Natural killer cell (primary cell): ENCODE results near the gene TECTA. TPM values are rescaled to one million over a fixed set of nuclear protein-coding genes. Genes with fewer than 3 reads are reported as not detected.

Source experiments
- ATAC-seq, 3 donors: fragments of 150-1000 bp in 2 of 3; fragments of 200-7000 bp in 1 of 3; cut with Tn5 transposase; 1 replicate in 1 of 3; 2 replicates in 2 of 3; pipeline ENCODE4 v1.10.0; 2021; ENCODE audit warnings: mild to moderate bottlenecking in 2 of 3, moderate library complexity in 2 of 3
- DNase-seq, 2 donors: peaks; one replicate each; pipeline versions ENCODE4 v3.0.0 to v3.0.0-alpha.2; 2013 to 2021; ENCODE audit warnings: mixed read lengths in 1 of 2
- H3K27ac ChIP-seq: one replicate; pipeline ENCODE4 v1.5.1; 2013; ENCODE audit warnings: mild to moderate bottlenecking, low read length
- H3K27me3 ChIP-seq: one replicate; pipeline ENCODE4 v1.6.1; 2013; ENCODE audit warnings: low read length; ENCODE audit not compliant: control insufficient read depth, insufficient read depth
- H3K36me3 ChIP-seq: one replicate; pipeline ENCODE4 v1.6.1; 2013; ENCODE audit warnings: low read length; ENCODE audit not compliant: control insufficient read depth, insufficient read depth
- H3K4me1 ChIP-seq: one replicate; pipeline ENCODE4 v1.6.1; 2013; ENCODE audit warnings: low read length; ENCODE audit not compliant: control insufficient read depth, insufficient read depth
- H3K4me3 ChIP-seq: one replicate; pipeline ENCODE4 v1.5.1; 2013; ENCODE audit warnings: low read length
- H3K9me3 ChIP-seq: one replicate; pipeline ENCODE4 v1.6.1; 2013; ENCODE audit warnings: low read length; ENCODE audit not compliant: control insufficient read depth, insufficient read depth
- H3K27ac Mint-ChIP-seq, 2 donors: one replicate each; pipeline ENCODE4 v1.8.0; 2022; ENCODE audit warnings: mild to moderate bottlenecking in 2 of 2, mixed read lengths in 2 of 2, moderate library complexity in 1 of 2
- H3K27me3 Mint-ChIP-seq, 2 donors: one replicate each; pipeline ENCODE4 v1.8.0; 2022; ENCODE audit warnings: low read depth in 2 of 2, mixed read lengths in 2 of 2
- H3K36me3 Mint-ChIP-seq: one replicate; pipeline ENCODE4 v1.8.0; 2022; ENCODE audit warnings: mixed read lengths
- H3K4me1 Mint-ChIP-seq, 2 donors: one replicate each; pipeline ENCODE4 v1.8.0; 2022; ENCODE audit warnings: mixed read lengths in 2 of 2
- H3K4me3 Mint-ChIP-seq: one replicate; pipeline ENCODE4 v1.8.0; 2022; ENCODE audit warnings: mild to moderate bottlenecking, moderate library complexity, mixed read lengths
- H3K9me3 Mint-ChIP-seq, 2 donors: one replicate each; pipeline ENCODE4 v1.8.0; 2022; ENCODE audit warnings: mixed read lengths in 2 of 2
- CTCF ChIP-seq: fragments of 200-600 bp; IDR thresholded peaks from one replicate; pipeline ENCODE4 v1.8.0; 2022; ENCODE audit warnings: antibody characterized with exemption
- WGBS: methylation state at CpG from one replicate; pipeline ENCODE4 v1.1.7; 2013; ENCODE audit warnings: missing lambda C conversion rate; ENCODE audit not compliant: insufficient coverage; 5-methylcytosine and 5-hydroxymethylcytosine counted together
- intact Hi-C: fragments of 100-400 bp; cut with micrococcal nuclease; formaldehyde crosslinking; loops from one replicate; pipeline ENCODE4 v1.14.2; 2022
- total RNA-seq, 4 donors: library from RNA; stranded (reverse); fragments of 120-200 nt in 1 of 4; gene quantifications; one replicate each; pipeline versions ENCODE4 v1.2.3 to v1.2.4, GENCODE V29; 2013 to 2022

Gene TECTA
- total RNA-seq, 3 donors from 2014 or later (not counting 1 experiment from before 2014, with no cell fraction given) = 0.50 to 0.57 (median 0.56) TPM

DNA sequence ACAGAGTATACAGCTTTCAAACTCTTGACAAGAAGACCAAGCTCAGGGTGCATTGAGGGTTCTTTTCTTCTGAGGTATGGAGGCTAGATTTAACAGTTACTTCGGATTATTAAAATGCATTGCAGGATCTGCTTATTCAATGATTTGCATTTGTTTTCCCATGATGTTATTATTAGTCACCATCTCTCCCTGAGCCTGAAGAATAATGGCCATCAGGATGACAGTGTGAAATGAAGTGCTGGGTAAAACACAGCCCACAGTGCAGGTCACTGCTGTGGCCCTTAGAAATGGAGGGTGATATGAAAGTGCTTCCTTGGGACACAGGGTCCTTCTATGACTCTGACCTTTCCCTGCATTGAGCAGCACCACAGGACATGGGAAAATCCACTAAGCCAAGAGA lies 40.0 kb downstream of the TECTA start:
- no peak overlapping the region for H3K27ac Mint-ChIP-seq
- Histone ChIP-seq H3K27me3 (no peaks in the 10 kb centered on the region), H3K36me3 (no peaks in the 10 kb centered on the region), H3K4me1 (no peaks in the 10 kb centered on the region), H3K27ac (no peak overlapping the region), H3K9me3 (no peaks in the 10 kb centered on the region), H3K4me3 (no peak overlapping the region)
- DNase-seq (no peak), ATAC-seq (no peak)
- TF ChIP-seq CTCF = no peak
- H3K4me3 Mint-ChIP-seq = no peak overlapping the region
- WGBS = 83% methylated on average over 1 of the region's 1 CpG
- H3K4me1 Mint-ChIP-seq = no peaks in the 10 kb centered on the region
- peaks cover 0 to 5% of the 10 kb centered on the region in 2 donors for H3K27me3 Mint-ChIP-seq
- no peaks in the 10 kb centered on the region for H3K9me3 Mint-ChIP-seq
- intact Hi-C loops = no loop called here
- no peaks in the 10 kb centered on the region for H3K36me3 Mint-ChIP-seq

- DNase-seq (no peak), ATAC-seq (no peak)
- H3K27me3 Mint-ChIP-seq = peaks cover 0 to 5% of the 10 kb centered on the region in 2 donors
- no peaks in the 10 kb centered on the region for H3K4me1 ChIP-seq
- no peaks in the 10 kb centered on the region for H3K9me3 Mint-ChIP-seq
- TF ChIP-seq CTCF = no peak
- H3K27ac Mint-ChIP-seq = no peak overlapping the region
- H3K36me3 Mint-ChIP-seq = no peaks in the 10 kb centered on the region
- no peak overlapping the region for H3K4me3 ChIP-seq
- intact Hi-C loops = no loop called here
- no peak overlapping the region for H3K27ac ChIP-seq
- no peaks in the 10 kb centered on the region for H3K9me3 ChIP-seq
- H3K27me3 ChIP-seq = no peaks in the 10 kb centered on the region
- no peaks in the 10 kb centered on the region for H3K4me1 Mint-ChIP-seq
- H3K36me3 ChIP-seq = no peaks in the 10 kb centered on the region
- no peak overlapping the region for H3K4me3 Mint-ChIP-seq
- 90% methylated on average over 5 of the region's 5 CpGs for WGBS
Observed at GRCh38 chr11:121143921-121144320, 42.9 kb downstream of the TECTA start.

DNA sequence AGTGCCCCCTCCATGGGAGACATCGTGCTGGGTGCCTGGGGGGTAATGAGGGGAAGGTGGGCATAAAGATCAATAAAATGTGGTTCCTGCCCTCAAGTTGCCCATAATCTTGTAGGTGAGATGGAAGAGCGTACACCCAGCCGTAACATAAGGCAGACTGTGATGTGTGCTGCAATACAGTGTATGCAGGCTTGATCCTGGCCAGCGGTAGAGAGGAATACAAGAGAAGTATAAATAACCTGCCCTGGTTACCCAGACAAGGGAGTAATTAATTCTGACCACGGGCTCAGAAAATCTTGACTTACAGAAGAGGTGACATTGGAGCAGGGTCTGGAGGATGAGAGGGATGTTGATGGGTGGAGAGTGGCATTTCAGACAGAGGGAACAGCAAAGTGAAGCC lies 43.7 kb downstream of the TECTA start:
- Mint-ChIP-seq H3K4me1 (no peaks in the 10 kb centered on the region), H3K36me3 (no peaks in the 10 kb centered on the region), H3K4me3 (no peak overlapping the region), H3K27ac (no peak overlapping the region), H3K27me3 (peaks cover 0 to 5% of the 10 kb centered on the region in 2 donors), H3K9me3 (no peaks in the 10 kb centered on the region)
- DNase-seq (no peak), ATAC-seq (no peak)
- 83% methylated on average over 5 of the region's 5 CpGs for WGBS
- Histone ChIP-seq H3K27ac (no peak overlapping the region), H3K4me1 (no peaks in the 10 kb centered on the region), H3K4me3 (no peak overlapping the region), H3K9me3 (no peaks in the 10 kb centered on the region), H3K36me3 (no peaks in the 10 kb centered on the region), H3K27me3 (no peaks in the 10 kb centered on the region)
- TF ChIP-seq CTCF = no peak
- intact Hi-C loops = no loop called here

GRCh38 chr11:121145826-121146225 lies 44.8 kb downstream of the TECTA start:
- DNase-seq (no peak), ATAC-seq (no peak)
- Mint-ChIP-seq H3K27ac (no peak overlapping the region), H3K4me1 (no peaks in the 10 kb centered on the region), H3K27me3 (peaks cover 0 to 5% of the 10 kb centered on the region in 2 donors), H3K4me3 (no peak overlapping the region), H3K9me3 (no peaks in the 10 kb centered on the region), H3K36me3 (no peaks in the 10 kb centered on the region)
- H3K4me1 ChIP-seq = no peaks in the 10 kb centered on the region
- WGBS = 92% methylated on average over 11 of the region's 11 CpGs
- no peak overlapping the region for H3K4me3 ChIP-seq
- H3K27me3 ChIP-seq = no peaks in the 10 kb centered on the region
- H3K36me3 ChIP-seq = no peaks in the 10 kb centered on the region
- intact Hi-C loops = no loop called here
- no peak overlapping the region for H3K27ac ChIP-seq
- TF ChIP-seq CTCF = no peak
- H3K9me3 ChIP-seq = no peaks in the 10 kb centered on the region
